ENCODE data around the gene CD38.
"Not testable (repeated sequence)": the region's sequence is repeated elsewhere in the genome, so short reads cannot be mapped to it uniquely, and the experiment has no call there.

Gene CD38

GRCh38 chr4:15802497-15802896, 24.4 kb downstream of the CD38 start:
- not testable (repeated sequence) for DNase-seq

DNA sequence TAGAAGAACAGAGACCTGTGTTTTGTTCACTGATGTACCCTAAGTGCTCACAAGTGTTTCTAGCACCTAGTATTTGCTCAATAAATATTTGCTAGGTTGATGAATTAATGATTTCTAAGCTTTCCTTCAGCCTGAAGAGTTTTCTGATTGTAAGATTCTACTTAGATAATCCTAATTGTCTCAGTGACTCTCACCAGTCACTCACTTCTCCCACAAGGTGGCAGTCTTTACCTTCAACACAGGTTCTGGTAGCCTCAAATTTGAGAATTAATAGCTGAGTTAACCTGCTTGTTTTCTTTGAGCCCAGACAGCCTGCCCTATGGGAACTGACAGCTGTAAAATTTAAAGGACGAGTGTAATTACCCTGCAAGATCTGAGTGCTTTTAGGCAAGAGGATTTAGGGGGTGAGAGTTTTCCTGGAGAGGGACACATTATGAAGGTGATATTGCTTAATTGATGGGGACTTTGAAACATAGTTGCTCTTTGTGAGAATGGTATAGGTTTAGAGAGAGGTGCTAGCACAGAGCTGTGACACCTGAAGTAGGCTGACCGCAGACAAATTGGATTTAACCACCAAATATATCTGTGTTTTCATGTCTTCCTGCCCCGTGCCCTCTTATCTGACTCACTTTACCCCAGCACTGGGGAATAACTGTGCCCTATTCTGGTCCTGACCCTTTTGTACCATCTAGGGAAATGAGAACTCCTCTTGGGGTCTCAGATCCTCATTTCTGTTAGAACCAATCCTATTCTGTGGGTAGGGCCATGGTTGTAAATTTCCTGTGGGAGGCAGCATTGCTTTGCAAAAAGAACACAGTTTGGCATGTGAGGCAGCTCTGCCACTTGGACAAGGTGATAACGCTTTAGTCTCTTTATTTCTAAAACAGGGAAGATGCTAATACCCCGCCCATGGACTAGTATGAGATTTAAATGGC, 27.7 kb downstream of the CD38 start:
- DNase-seq: peak; percentile 69 to 79

GRCh38 chr4:15809058-15809457, 30.9 kb downstream of the CD38 start:
- DNase-seq: peak; percentile 43 to 53

GRCh38 chr4:15809466-15809865, 31.3 kb downstream of the CD38 start:
- DNase-seq: no peak

- DNase-seq: no peak
These were observed 33.7 kb downstream of the CD38 start for GRCh38 chr4:15811703-15812337.

DNA sequence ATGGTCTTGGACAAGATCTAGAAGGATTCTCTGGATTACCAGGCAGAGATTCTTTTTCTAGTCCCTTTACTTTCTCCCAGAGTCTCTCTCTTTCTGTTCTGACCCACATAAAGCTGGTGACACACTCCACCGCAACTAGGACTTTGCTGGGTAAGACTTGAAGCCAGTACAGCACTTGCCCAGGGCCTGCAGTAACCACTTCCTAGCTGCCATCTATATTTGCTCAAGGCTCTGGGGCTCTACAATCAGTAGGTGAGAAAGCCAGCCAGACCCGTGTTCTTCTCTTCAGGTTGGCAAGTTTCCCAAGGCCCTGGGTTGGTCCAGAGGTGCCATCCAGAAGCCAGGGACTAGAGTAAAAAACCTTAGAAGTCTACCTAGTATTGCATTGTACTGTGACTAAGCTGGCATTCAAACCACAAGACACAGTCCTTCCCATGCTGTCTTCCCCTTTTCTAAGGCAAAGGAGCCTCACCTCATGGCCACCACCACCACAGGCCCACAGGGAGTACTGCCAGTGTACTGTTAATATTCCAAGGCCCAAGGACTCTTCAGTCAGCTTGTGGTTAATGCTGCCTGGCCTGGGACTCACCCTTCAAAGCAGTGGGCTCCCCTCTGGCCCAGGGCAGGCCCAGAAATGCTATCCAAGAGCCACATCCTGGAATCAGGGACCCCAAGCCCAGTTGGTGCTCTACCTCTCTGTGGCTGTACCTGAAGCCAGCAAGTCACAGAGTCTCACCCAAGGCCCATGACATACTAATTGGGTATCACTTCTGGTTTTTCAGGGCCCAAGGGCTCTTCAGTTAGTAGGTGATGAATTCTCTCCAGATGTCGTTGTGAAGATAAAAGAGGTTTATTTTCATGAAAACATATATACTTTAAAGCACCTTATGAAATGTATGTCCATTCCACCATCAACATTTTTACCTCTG, 54.7 kb downstream of the CD38 start:
- peak; percentile 73 to 76 for DNase-seq

GRCh38 chr4:15833801-15834200, 55.7 kb downstream of the CD38 start:
- DNase-seq: no peak

- no peak for DNase-seq
These were observed 58.2 kb downstream of the CD38 start for GRCh38 chr4:15836362-15836761.

- no peak for DNase-seq
These were observed 59.5 kb downstream of the CD38 start for GRCh38 chr4:15837591-15837990.

- DNase-seq: peak; percentile 2 to 3
These were observed 63.1 kb downstream of the CD38 start for GRCh38 chr4:15841194-15841730.

DNA sequence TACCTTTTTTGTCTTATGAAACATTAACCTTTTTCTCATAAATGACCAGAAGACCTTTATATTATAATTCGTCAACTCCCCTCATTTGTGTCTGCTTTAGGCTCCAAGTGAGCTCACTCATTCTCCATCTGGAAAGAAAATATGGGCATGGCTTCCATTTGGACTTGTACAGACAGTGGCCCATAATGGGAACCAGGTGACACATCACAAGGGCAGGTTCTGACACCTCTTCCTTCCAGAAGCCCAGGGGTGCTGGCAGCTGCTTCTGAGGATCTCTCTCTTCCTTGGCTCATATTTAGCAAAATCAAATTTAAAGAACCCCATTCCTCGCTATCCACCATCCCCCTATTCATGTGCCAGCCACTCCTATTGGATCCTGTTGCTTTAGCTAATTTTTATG, 69.6 kb downstream of the CD38 start:
- no peak for DNase-seq

GRCh38 chr4:15848191-15848842, 70.2 kb downstream of the CD38 start:
- no peak for DNase-seq

GRCh38 chr4:15851969-15852368, 73.8 kb downstream of the CD38 start:
- DNase-seq: no peak

DNA sequence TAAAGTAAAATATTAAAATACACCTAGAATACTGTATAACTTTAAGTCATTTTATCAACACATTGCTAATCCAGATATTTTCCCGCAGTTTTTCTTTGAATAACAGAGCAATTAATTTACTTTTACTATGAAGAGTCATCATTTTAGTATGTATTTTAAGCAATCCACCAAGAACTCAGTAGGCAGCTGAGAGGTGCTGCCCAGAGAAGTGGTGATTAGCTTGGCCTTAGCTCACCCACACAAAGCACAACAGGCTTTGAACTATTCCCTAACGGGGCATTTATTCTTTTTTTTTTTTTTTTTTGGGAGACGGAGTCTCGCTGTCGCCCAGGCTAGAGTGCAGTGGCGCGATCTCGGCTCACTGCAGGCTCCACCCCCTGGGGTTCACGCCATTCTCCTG, 74.4 kb downstream of the CD38 start:
- DNase-seq: no peak

DNA sequence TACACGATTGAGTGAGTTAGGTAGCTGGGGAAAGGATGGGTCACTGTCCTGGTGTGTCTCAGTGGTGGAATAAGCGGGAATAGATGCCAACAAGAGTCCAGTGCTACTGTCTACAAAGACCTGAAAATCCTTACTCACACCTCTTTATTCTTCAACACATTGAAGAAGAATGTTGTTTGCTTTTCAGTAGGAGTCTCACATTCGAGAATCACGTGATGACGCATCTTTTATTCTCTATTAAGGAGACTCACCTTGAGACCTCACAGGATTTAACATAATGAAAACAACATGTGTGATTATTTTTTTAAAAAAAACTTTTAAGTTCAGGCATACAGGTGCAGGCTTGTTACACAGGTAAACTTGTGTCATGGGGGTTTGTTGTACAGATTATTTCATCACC, 75.2 kb downstream of the CD38 start:
- DNase-seq: no peak

DNA sequence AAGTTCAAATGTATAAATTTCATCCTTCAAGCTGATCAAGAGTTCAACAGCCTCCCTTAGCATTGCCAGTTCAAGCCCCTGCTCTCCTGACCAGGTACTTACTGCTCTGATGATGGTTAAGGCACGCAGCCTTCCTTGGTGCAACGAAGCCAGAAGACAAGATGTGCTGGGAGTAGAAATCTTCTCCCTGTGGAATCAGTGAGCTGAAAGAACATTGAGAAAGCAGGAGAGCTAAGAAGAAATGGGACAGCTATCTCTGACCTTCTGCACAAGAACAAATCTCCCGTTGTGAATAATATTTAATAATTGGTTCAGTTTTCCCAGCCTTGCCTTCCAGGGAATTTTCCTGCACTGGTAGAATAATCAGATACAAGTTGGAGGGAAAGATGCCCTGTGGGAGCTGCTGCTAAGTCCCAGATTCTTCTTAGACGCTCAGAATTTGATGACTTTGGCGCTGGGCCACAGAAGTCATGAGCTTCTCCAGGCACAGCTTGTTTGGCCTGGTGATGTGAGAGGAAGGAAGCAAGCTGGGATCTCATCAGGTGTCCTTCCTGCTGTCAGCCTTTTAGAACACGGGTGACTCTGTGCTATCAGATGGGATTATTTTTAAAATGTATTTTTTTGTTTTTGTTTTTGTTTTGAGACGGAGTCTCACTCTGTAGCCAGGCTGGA, 77.8 kb downstream of the CD38 start:
- no peak for DNase-seq

DNA sequence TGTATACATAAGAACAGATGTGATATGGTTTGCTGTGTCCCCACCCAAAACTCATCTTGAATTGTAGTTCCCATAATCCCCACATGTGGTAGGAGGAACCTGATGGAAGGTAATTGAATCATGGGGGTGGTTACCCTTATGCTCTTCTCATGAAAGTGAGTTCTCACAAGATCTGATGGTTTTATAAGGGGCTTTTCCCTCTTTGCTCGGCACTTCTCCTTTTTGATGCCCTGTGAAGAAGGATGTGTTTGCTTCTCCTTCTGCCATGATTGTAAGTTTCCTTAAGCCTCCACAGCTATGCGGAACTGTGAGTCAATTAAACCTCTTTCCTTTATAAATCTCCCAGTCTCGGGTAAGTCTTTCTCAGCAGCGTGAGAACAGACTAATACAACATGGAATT, 83.1 kb downstream of the CD38 start:
- DNase-seq: peak in 1 of 2 experiments; percentile 4

GRCh38 chr4:15864651-15865566, 86.8 kb downstream of the CD38 start:
- DNase-seq: no peak

DNA sequence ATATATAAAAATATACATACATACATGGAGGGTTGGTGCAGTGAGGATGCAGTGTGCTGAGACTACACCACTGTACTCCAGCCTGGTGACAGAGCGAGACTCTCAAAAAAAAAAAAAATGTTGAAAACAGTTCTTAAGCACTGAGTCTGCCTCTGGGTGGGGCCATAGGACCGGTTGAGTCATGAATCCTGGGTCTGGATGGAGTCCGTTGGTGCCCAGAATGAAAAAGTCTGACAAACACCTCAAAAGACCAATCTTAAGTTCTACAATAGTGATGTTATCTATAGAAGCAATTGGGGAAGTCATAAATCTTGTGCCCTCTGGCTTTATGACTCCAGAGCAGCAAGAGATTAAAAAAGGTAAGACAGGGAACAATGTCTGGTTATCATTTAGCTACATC, 90.0 kb downstream of the CD38 start:
- no peak for DNase-seq

GRCh38 chr4:15868826-15869413, 90.8 kb downstream of the CD38 start:
- DNase-seq: no peak
